HG03139 (cell line): ENCODE results near the gene GRIA3.
"Not testable (repeated sequence)": the region's sequence is repeated elsewhere in the genome, so short reads cannot be mapped to it uniquely, and the experiment has no call there.

ENCODE experiments used
- ATAC-seq: cut with Tn5 transposase; IDR thresholded peaks from one replicate; pipeline ENCODE4 v1.9.1; 2021; ENCODE audit not compliant: unreplicated experiment

Gene GRIA3

GRCh38 chrX:123272630-123273029, 88.6 kb downstream of the GRIA3 start:
- ATAC-seq, result no peak

GRCh38 chrX:123274796-123275195, 90.7 kb downstream of the GRIA3 start:
- ATAC-seq, result no peak

- ATAC-seq, result no peak
Measured at GRCh38 chrX:123277347-123277746, 93.3 kb downstream of the GRIA3 start.

GRCh38 chrX:123277821-123278220, 93.7 kb downstream of the GRIA3 start:
- ATAC-seq, result no peak

- ATAC-seq, result no peak
Measured at GRCh38 chrX:123282241-123282640, 98.2 kb downstream of the GRIA3 start.

- not testable (repeated sequence) for ATAC-seq
Measured at GRCh38 chrX:123283407-123283806, 99.3 kb downstream of the GRIA3 start.

GRCh38 chrX:123291623-123292022, 107.5 kb downstream of the GRIA3 start:
- ATAC-seq, result no peak

- no peak for ATAC-seq
Measured at GRCh38 chrX:123298026-123298425, 113.9 kb downstream of the GRIA3 start.

GRCh38 chrX:123303429-123303828, 119.4 kb downstream of the GRIA3 start:
- no peak for ATAC-seq

- no peak for ATAC-seq
Measured at GRCh38 chrX:123308658-123309057, 124.6 kb downstream of the GRIA3 start.

- no peak for ATAC-seq
Measured at GRCh38 chrX:123310112-123310511, 126.0 kb downstream of the GRIA3 start.

GRCh38 chrX:123311486-123311885, 127.4 kb downstream of the GRIA3 start:
- ATAC-seq, result no peak

- no peak for ATAC-seq
Measured at GRCh38 chrX:123313486-123313885, 129.4 kb downstream of the GRIA3 start.

GRCh38 chrX:123320622-123321021, 136.5 kb downstream of the GRIA3 start:
- ATAC-seq, result no peak

GRCh38 chrX:123322536-123322935, 138.5 kb downstream of the GRIA3 start:
- no peak for ATAC-seq

GRCh38 chrX:123324625-123325024, 140.5 kb downstream of the GRIA3 start:
- ATAC-seq, result no peak

GRCh38 chrX:123330229-123330942, 146.3 kb downstream of the GRIA3 start:
- ATAC-seq, result peak; percentile 67

GRCh38 chrX:123331349-123331748, 147.3 kb downstream of the GRIA3 start:
- ATAC-seq, result no peak

GRCh38 chrX:123331859-123332258, 147.8 kb downstream of the GRIA3 start:
- ATAC-seq, result no peak

- ATAC-seq, result no peak
Measured at GRCh38 chrX:123336666-123337065, 152.6 kb downstream of the GRIA3 start.

GRCh38 chrX:123337886-123338639, 154.0 kb downstream of the GRIA3 start:
- ATAC-seq, result no peak

- no peak for ATAC-seq
Measured at GRCh38 chrX:123339221-123339905, 155.3 kb downstream of the GRIA3 start.
